ENCODE data around the gene MROH9.

- TF ChIP-seq CTCF (IDR thresholded peaks at IDR 0.05) (no peak), POLR2A (IDR thresholded peaks at IDR 0.05) (no peak)
These were observed 120.8 kb downstream of the MROH9 start for GRCh38 chr1:171055966-171056643.

Data from stomach (tissue), 4 donors.